ENCODE results near the gene DIDO1. TPM values are rescaled to one million over a fixed set of nuclear protein-coding genes. Genes with fewer than 3 reads are reported as not detected.

DIDO1 gene
- total and polyA plus RNA-seq, 2 of the 13 experiments (the other 11 are each of a cell fraction or from before 2014, with no cell fraction given), result 75.0 to 75.1 TPM

DNA sequence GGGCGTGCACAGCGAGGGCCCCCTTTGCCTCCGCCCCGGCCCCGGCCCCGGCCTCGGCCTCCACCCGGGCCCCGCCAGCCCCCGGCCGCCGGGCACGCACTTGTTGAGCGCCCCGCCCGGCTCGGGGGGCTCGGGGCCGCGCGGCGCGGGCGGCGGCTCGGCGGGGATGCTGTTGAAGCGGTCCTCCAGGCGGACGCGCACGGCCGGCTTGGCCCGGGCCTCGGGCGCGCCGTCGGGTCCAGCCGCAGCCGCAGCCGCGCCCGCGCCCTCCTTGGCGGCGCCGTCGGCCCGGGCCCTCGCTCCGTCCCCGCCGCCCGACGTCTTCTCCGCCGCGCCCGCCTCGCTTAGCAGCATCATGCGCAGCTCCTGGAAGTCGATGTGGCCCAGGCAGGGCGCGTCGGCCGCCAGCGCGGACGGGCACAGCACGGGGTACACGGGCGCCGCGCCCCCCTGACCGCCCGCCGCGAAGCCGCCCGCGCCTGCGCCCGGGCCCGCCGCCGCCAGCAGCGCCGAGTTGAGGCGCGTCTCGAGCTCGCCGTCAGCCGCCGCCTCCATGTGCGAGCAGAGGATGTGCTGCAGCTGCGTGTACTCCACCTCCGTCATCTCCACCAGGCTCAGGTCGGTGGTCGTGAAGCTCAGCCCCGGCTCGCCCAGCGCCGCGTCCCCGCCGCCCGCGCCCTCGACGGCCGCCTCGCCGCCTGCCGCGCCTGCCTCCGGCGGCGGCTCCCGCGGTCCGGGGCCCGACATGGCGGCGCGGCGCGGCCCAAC, 65.2 kb downstream of the DIDO1 start:
- in situ Hi-C loops (cut with HindIII; ENCODE audit: extremely low pct_ligation_motif_present, low pct_unique_long_range_greater_than_20kb), result no loop called here
- FAIRE-seq (no peak), DNase-seq (ENCODE audit: low spot score) (no peak), ATAC-seq (peak; percentile 27; the same call in 2 of the 3 replicates)
- Histone ChIP-seq H2AFZ (ENCODE audit: low read length) (no peak overlapping the region), H3K9me3 (ENCODE audit: low read length) (no peaks in the 10 kb centered on the region), H3K4me1 (ENCODE audit: insufficient read depth, low read length) (peaks cover 44% of the 10 kb centered on the region), H3K4me3 (replicated peaks in 1 of 3; ENCODE audit: insufficient read depth in 1 of 3, low read depth in 2 of 3, low read length in 3 of 3) (peak overlapping the region; percentile 61 to 83 (median 77)), H3K27ac (ENCODE audit: extremely low read length, insufficient read depth, low read length) (no peak overlapping the region), H3K79me2 (ENCODE audit: insufficient read depth, low read length) (peaks cover 10% of the 10 kb centered on the region), H3K4me2 (ENCODE audit: low read depth, low read length) (peak overlapping the region; percentile 86), H4K20me1 (ENCODE audit: insufficient read depth, low read length) (no peaks in the 10 kb centered on the region; the same call in 1 of the 2 replicates), H3K27me3 (ENCODE audit: control insufficient read depth in 1 of 2, insufficient read depth in 2 of 2, low read length in 2 of 2) (peaks cover 0 to 11% of the 10 kb centered on the region in 2 experiments; a peak in 2 of 5 replicates), H3K36me3 (replicated peaks in 1 of 2; ENCODE audit: control insufficient read depth in 1 of 2, insufficient read depth in 2 of 2, low read length in 2 of 2) (peaks cover 9 to 13% of the 10 kb centered on the region in 2 experiments; a peak in 4 of 5 replicates), H3K9ac (ENCODE audit: insufficient read depth, low read depth, low read length) (peak overlapping the region; percentile 72)
- ChIA-PET POLR2A (interaction anchor here (0.5 to 2.5 kb wide), 21 partner anchors 11 to 411 kb away, joined by 3 to 37 read pairs (median 8); partner anchors contain the start of genes ARFGAP1, GID8 and SLC17A9), CTCF (ENCODE audit: low intra/inter-chr PET ratio, low total read pairs) (no interaction called here)
- intact Hi-C loops (cut with micrococcal nuclease; ENCODE audit: unreplicated experiment), result loop anchor here (5.0 kb wide), 1 partner anchor 39 kb away; no protein-coding TSS in a partner anchor
- BruUV-seq (replicated peaks), result no TSS peak
- under 1% methylated on average over 17 of the region's 129 CpGs for WGBS (ENCODE audit: low lambda C conversion rate)
- TF ChIP-seq, protein P1, sequence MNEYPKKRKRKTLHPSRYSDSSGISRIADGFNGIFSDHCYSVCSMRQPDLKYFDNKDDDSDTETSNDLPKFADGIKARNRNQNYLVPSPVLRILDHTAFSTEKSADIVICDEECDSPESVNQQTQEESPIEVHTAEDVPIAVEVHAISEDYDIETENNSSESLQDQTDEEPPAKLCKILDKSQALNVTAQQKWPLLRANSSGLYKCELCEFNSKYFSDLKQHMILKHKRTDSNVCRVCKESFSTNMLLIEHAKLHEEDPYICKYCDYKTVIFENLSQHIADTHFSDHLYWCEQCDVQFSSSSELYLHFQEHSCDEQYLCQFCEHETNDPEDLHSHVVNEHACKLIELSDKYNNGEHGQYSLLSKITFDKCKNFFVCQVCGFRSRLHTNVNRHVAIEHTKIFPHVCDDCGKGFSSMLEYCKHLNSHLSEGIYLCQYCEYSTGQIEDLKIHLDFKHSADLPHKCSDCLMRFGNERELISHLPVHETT (CRISPR knock-in tag; conservative IDR thresholded peaks at IDR 0.05), result 0 out of 2 replicates have a peak, but pooled peaks have one; percentile 2
- TF ChIP-seq HES4 (CRISPR knock-in tag; IDR thresholded peaks at IDR 0.05; ENCODE audit: borderline replicate concordance) (0 out of 2 replicates have a peak, but pooled peaks have one; percentile 48), ZFY (CRISPR knock-in tag; IDR thresholded peaks at IDR 0.05) (peak; percentile 41), BCL6 (CRISPR knock-in tag; IDR thresholded peaks at IDR 0.05) (0 out of 2 replicates have a peak, but pooled peaks have one; percentile 24), SIX1 (CRISPR knock-in tag; IDR thresholded peaks at IDR 0.05; ENCODE audit: borderline replicate concordance) (no peak), ZBTB38 (CRISPR knock-in tag; IDR thresholded peaks at IDR 0.05) (0 out of 2 replicates have a peak, but pooled peaks have one; percentile 14), MAFK (conservative IDR thresholded peaks at IDR 0.05 in 1 of 2, IDR thresholded peaks at IDR 0.05 in 1 of 2; ENCODE audit: low read length in 2 of 2) (no peak), SP5 (CRISPR knock-in tag; IDR thresholded peaks at IDR 0.05; ENCODE audit: borderline replicate concordance, low read depth) (no peak), KAT8 (CRISPR knock-in tag; IDR thresholded peaks at IDR 0.05) (no peak), ZNF83 (CRISPR knock-in tag; IDR thresholded peaks at IDR 0.05; ENCODE audit: borderline replicate concordance) (no peak), KDM5A (IDR thresholded peaks at IDR 0.05; ENCODE audit: borderline replicate concordance, low read length) (no peak), HOXA3 (CRISPR knock-in tag; IDR thresholded peaks at IDR 0.05) (peak; percentile 31; the same call in 1 of the 2 replicates), ZNF768 (CRISPR knock-in tag; IDR thresholded peaks at IDR 0.05) (peak; percentile 35; the same call in 1 of the 2 replicates)
- TF ChIP-seq, protein P2, sequence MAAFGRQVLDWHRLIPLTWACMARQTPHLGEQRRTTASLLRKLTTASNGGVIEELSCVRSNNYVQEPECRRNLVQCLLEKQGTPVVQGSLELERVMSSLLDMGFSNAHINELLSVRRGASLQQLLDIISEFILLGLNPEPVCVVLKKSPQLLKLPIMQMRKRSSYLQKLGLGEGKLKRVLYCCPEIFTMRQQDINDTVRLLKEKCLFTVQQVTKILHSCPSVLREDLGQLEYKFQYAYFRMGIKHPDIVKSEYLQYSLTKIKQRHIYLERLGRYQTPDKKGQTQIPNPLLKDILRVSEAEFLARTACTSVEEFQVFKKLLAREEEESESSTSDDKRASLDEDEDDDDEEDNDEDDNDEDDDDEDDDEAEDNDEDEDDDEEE (CRISPR knock-in tag; IDR thresholded peaks at IDR 0.05), result 0 out of 2 replicates have a peak, but pooled peaks have one; percentile 34
- TF ChIP-seq, protein P3, sequence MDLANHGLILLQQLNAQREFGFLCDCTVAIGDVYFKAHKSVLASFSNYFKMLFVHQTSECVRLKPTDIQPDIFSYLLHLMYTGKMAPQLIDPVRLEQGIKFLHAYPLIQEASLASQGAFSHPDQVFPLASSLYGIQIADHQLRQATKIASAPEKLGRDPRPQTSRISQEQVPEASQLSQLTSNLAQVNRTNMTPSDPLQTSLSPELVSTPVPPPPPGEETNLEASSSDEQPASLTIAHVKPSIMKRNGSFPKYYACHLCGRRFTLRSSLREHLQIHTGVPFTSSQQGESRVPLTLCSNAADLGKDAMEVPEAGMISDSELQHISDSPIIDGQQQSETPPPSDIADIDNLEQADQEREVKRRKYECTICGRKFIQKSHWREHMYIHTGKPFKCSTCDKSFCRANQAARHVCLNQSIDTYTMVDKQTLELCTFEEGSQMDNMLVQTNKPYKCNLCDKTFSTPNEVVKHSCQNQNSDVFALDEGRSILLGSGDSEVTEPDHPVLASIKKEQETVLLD (CRISPR knock-in tag; IDR thresholded peaks at IDR 0.05; ENCODE audit: low read depth), result 0 out of 2 replicates have a peak, but pooled peaks have one; percentile 39
- TF ChIP-seq, protein P4, sequence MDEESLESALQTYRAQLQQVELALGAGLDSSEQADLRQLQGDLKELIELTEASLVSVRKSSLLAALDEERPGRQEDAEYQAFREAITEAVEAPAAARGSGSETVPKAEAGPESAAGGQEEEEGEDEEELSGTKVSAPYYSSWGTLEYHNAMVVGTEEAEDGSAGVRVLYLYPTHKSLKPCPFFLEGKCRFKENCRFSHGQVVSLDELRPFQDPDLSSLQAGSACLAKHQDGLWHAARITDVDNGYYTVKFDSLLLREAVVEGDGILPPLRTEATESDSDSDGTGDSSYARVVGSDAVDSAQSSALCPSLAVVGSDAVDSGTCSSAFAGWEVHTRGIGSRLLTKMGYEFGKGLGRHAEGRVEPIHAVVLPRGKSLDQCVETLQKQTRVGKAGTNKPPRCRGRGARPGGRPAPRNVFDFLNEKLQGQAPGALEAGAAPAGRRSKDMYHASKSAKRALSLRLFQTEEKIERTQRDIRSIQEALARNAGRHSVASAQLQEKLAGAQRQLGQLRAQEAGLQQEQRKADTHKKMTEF (CRISPR knock-in tag; IDR thresholded peaks at IDR 0.05), result peak; percentile 12; the same call in 1 of the 2 replicates
- TF ChIP-seq, protein P5, sequence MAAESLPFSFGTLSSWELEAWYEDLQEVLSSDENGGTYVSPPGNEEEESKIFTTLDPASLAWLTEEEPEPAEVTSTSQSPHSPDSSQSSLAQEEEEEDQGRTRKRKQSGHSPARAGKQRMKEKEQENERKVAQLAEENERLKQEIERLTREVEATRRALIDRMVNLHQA (CRISPR knock-in tag; IDR thresholded peaks at IDR 0.05), result no peak

Measured in HepG2 (cell line).